WTC11 (cell line): Measurements from ENCODE around the gene CHSY3. TPM values are rescaled to one million over a fixed set of nuclear protein-coding genes. Genes with fewer than 3 reads are reported as not detected.

Experiments
- ATAC-seq: fragments of 200-7000 bp; cut with Tn5 transposase; 2 replicates; pipeline ENCODE4 v1.10.0; 2021; ENCODE audit warnings: mild to moderate bottlenecking, moderate library complexity
- CTCF ChIA-PET: fragments of 300-600 bp; sonication (Branson Sonifier 250); formaldehyde crosslinking; loops from one replicate; lab custom pipeline; 2021; ENCODE audit warnings: antibody characterized with exemption; lab: Charles Lee
- POLR2A ChIA-PET: fragments of 350-600 bp; sonication (Branson Sonifier 250); formaldehyde crosslinking; loops from one replicate; lab custom pipeline; 2021; ENCODE audit warnings: antibody characterized with exemption; lab: Charles Lee
- DNase-seq: peaks from one replicate; pipeline ENCODE4 v3.0.0; 2021; ENCODE audit warnings: low spot score
- H3K27ac Mint-ChIP-seq: 2 replicates; pipeline ENCODE4 v1.8.0; 2021; ENCODE audit warnings: mixed read lengths
- H3K27me3 Mint-ChIP-seq: 2 replicates; pipeline ENCODE4 v1.8.0; 2021; ENCODE audit warnings: low read depth, mild to moderate bottlenecking, moderate library complexity, mixed read lengths
- H3K36me3 Mint-ChIP-seq: 2 replicates; pipeline ENCODE4 v1.8.0; 2021; ENCODE audit warnings: mixed read lengths
- H3K4me1 Mint-ChIP-seq: 2 replicates; pipeline ENCODE4 v1.8.0; 2022; ENCODE audit warnings: mixed read lengths
- H3K4me3 Mint-ChIP-seq: 2 replicates; pipeline ENCODE4 v1.8.0; 2021; ENCODE audit warnings: mild to moderate bottlenecking, moderate library complexity, mixed read lengths
- H3K9me3 Mint-ChIP-seq: 2 replicates; pipeline ENCODE4 v1.8.0; 2021; ENCODE audit warnings: mixed read lengths
- ETV6 ChIP-seq: sonication (generic); formaldehyde crosslinking; IDR thresholded peaks from 2 replicates; pipeline ENCODE4 v1.8.1; 2022; ENCODE audit warnings: mild to moderate bottlenecking, missing genetic modification reagents
- FOXP1 ChIP-seq: sonication (generic); formaldehyde crosslinking; IDR thresholded peaks from 2 replicates; pipeline ENCODE4 v1.8.0; 2022; ENCODE audit warnings: missing genetic modification reagents, mild to moderate bottlenecking, moderate library complexity, borderline replicate concordance
- GTF2I ChIP-seq: fragments of 250-450 bp; sonication (Bioruptor Pico); conservative IDR thresholded peaks from 2 replicates; pipeline ENCODE4 v1.4.0; 2021; ENCODE audit warnings: mild to moderate bottlenecking
- MXD4 ChIP-seq: fragments of 250-450 bp; sonication (Bioruptor Pico); IDR thresholded peaks from 2 replicates; pipeline ENCODE4 v1.8.0; 2021; ENCODE audit warnings: mild to moderate bottlenecking, moderate library complexity, borderline replicate concordance
- NR3C1 ChIP-seq: sonication (generic); formaldehyde crosslinking; conservative IDR thresholded peaks from 2 replicates; pipeline ENCODE4 v1.8.1; 2023; ENCODE audit warnings: low read depth, mild to moderate bottlenecking, missing genetic modification reagents
- SMAD3 ChIP-seq: sonication (generic); formaldehyde crosslinking; IDR thresholded peaks from 2 replicates; pipeline ENCODE4 v1.8.0; 2022; ENCODE audit warnings: missing genetic modification reagents, mild to moderate bottlenecking, borderline replicate concordance
- SMAD4 ChIP-seq: sonication (generic); formaldehyde crosslinking; IDR thresholded peaks from 2 replicates; pipeline ENCODE4 v1.8.0; 2022; ENCODE audit warnings: mild to moderate bottlenecking, missing genetic modification reagents
- ZBTB21 ChIP-seq: sonication (generic); formaldehyde crosslinking; IDR thresholded peaks from 2 replicates; pipeline ENCODE4 v1.8.1; 2023; ENCODE audit warnings: mild to moderate bottlenecking, missing genetic modification reagents, borderline replicate concordance
- ZNF317 ChIP-seq: sonication (generic); formaldehyde crosslinking; IDR thresholded peaks from 2 replicates; pipeline ENCODE4 v1.8.1; 2023; ENCODE audit warnings: low read depth, mild to moderate bottlenecking, moderate library complexity, missing genetic modification reagents, borderline replicate concordance
- ZNF396 ChIP-seq: fragments of 250-450 bp; sonication (Bioruptor Pico); IDR thresholded peaks from 2 replicates; pipeline ENCODE4 v1.8.0; 2021; ENCODE audit warnings: mild to moderate bottlenecking, moderate library complexity, borderline replicate concordance
- total RNA-seq: library from RNA; stranded (reverse); gene quantifications from 3 replicates; pipeline ENCODE4 v1.2.3, GENCODE V29; 2021
- TF ChIP-seq, protein P1 (sequence below): fragments of 200-600 bp; IDR thresholded peaks from 2 replicates; pipeline ENCODE4 v1.8.0; 2022; ENCODE audit warnings: antibody characterized with exemption
- TF ChIP-seq, protein P2 (sequence below): sonication (generic); formaldehyde crosslinking; IDR thresholded peaks from 2 replicates; pipeline ENCODE4 v1.8.0; 2022; ENCODE audit warnings: mild to moderate bottlenecking, missing genetic modification reagents
- TF ChIP-seq, protein P3 (sequence below): fragments of 250-450 bp; sonication (Bioruptor Pico); conservative IDR thresholded peaks from 2 replicates; pipeline ENCODE4 v1.9.0; 2021; ENCODE audit warnings: mild to moderate bottlenecking
- TF ChIP-seq, protein P4 (sequence below): sonication (generic); formaldehyde crosslinking; IDR thresholded peaks from 2 replicates; pipeline ENCODE4 v1.8.1; 2023; ENCODE audit warnings: mild to moderate bottlenecking, missing genetic modification reagents, moderate library complexity
- TF ChIP-seq, protein P5 (sequence below): sonication (generic); formaldehyde crosslinking; IDR thresholded peaks from 2 replicates; pipeline ENCODE4 v1.8.0; 2023; ENCODE audit warnings: mild to moderate bottlenecking, missing genetic modification reagents
- TF ChIP-seq, protein P6 (sequence below): fragments of 250-450 bp; sonication (Bioruptor Pico); IDR thresholded peaks from 2 replicates; pipeline ENCODE4 v1.9.0; 2021; ENCODE audit warnings: mild to moderate bottlenecking
- TF ChIP-seq, protein P7 (sequence below): sonication (generic); formaldehyde crosslinking; IDR thresholded peaks from 2 replicates; pipeline ENCODE4 v1.8.1; 2022; ENCODE audit warnings: mild to moderate bottlenecking, missing genetic modification reagents, moderate library complexity, borderline replicate concordance
- TF ChIP-seq, protein P8 (sequence below): sonication (generic); formaldehyde crosslinking; IDR thresholded peaks from 2 replicates; pipeline ENCODE4 v1.8.1; 2022; ENCODE audit warnings: missing genetic modification reagents, borderline replicate concordance

CHSY3 gene
- total RNA-seq, 1 experiment from 2014 or later: 0.98 TPM

DNA sequence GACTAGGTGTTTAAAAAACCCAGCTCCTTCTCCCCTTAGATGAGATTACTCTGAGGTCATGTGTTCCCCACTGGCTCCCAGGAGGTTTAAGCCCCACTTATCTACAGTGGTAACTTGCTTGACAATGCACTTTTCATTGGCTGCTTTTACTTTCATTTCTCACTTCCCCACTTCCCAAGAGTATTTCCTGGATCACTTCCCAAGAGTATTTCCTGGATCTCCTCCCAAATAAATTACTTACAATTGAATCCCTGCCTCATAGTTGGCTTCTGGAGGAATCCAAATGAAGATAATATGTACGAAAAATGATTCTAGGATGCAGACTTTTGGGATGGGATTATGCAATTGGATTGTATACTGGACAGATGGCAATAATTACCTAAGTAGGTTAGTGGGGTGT is 47.1 kb upstream of the CHSY3 start (continued):
- TF ChIP-seq, protein P1, sequence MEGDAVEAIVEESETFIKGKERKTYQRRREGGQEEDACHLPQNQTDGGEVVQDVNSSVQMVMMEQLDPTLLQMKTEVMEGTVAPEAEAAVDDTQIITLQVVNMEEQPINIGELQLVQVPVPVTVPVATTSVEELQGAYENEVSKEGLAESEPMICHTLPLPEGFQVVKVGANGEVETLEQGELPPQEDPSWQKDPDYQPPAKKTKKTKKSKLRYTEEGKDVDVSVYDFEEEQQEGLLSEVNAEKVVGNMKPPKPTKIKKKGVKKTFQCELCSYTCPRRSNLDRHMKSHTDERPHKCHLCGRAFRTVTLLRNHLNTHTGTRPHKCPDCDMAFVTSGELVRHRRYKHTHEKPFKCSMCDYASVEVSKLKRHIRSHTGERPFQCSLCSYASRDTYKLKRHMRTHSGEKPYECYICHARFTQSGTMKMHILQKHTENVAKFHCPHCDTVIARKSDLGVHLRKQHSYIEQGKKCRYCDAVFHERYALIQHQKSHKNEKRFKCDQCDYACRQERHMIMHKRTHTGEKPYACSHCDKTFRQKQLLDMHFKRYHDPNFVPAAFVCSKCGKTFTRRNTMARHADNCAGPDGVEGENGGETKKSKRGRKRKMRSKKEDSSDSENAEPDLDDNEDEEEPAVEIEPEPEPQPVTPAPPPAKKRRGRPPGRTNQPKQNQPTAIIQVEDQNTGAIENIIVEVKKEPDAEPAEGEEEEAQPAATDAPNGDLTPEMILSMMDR: no peak
- TF ChIP-seq GTF2I (CRISPR knock-in tag) (no peak), ZNF317 (CRISPR knock-in tag) (no peak), ETV6 (CRISPR knock-in tag) (no peak)
- TF ChIP-seq, protein P2, sequence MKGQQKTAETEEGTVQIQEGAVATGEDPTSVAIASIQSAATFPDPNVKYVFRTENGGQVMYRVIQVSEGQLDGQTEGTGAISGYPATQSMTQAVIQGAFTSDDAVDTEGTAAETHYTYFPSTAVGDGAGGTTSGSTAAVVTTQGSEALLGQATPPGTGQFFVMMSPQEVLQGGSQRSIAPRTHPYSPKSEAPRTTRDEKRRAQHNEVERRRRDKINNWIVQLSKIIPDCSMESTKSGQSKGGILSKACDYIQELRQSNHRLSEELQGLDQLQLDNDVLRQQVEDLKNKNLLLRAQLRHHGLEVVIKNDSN (CRISPR knock-in tag): no peak
- TF ChIP-seq, protein P3, sequence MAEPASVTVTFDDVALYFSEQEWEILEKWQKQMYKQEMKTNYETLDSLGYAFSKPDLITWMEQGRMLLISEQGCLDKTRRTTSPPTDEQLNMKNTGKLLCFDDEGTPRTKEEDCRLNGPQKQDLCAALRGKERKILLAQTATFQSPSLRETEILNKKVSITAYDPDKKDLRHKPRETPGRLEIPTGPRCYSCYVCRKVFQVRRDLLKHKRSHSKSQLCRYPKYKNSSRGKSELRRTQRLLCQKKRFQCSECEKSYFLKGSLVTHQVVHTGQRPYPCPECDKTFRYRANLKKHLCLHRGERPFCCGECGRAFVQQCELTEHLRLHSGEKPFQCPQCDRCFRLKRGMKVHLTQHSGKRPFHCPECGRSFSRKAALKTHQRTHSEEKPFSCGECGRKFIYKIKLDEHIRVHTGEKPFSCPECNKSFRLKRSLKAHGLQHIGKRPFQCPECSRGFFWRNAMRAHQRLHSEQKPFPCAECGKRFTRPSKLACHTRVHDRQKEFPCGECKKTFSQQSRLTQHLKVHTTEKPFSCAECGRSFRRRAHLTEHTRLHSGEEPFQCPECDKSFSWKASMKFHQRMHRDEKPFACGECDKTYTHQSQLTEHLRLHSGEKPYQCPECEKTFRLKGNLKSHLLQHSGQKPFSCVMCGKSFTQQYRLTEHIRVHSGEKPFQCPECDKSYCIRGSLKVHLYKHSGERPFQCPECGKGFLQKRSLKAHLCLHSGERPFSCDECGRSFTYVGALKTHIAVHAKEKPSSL (CRISPR knock-in tag): no peak
- TF ChIP-seq, protein P4, sequence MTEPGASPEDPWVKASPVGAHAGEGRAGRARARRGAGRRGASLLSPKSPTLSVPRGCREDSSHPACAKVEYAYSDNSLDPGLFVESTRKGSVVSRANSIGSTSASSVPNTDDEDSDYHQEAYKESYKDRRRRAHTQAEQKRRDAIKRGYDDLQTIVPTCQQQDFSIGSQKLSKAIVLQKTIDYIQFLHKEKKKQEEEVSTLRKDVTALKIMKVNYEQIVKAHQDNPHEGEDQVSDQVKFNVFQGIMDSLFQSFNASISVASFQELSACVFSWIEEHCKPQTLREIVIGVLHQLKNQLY: no peak
- TF ChIP-seq, protein P5, sequence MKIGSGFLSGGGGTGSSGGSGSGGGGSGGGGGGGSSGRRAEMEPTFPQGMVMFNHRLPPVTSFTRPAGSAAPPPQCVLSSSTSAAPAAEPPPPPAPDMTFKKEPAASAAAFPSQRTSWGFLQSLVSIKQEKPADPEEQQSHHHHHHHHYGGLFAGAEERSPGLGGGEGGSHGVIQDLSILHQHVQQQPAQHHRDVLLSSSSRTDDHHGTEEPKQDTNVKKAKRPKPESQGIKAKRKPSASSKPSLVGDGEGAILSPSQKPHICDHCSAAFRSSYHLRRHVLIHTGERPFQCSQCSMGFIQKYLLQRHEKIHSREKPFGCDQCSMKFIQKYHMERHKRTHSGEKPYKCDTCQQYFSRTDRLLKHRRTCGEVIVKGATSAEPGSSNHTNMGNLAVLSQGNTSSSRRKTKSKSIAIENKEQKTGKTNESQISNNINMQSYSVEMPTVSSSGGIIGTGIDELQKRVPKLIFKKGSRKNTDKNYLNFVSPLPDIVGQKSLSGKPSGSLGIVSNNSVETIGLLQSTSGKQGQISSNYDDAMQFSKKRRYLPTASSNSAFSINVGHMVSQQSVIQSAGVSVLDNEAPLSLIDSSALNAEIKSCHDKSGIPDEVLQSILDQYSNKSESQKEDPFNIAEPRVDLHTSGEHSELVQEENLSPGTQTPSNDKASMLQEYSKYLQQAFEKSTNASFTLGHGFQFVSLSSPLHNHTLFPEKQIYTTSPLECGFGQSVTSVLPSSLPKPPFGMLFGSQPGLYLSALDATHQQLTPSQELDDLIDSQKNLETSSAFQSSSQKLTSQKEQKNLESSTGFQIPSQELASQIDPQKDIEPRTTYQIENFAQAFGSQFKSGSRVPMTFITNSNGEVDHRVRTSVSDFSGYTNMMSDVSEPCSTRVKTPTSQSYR: no peak
- TF ChIP-seq, all 79 proteins: peak for 0

DNA sequence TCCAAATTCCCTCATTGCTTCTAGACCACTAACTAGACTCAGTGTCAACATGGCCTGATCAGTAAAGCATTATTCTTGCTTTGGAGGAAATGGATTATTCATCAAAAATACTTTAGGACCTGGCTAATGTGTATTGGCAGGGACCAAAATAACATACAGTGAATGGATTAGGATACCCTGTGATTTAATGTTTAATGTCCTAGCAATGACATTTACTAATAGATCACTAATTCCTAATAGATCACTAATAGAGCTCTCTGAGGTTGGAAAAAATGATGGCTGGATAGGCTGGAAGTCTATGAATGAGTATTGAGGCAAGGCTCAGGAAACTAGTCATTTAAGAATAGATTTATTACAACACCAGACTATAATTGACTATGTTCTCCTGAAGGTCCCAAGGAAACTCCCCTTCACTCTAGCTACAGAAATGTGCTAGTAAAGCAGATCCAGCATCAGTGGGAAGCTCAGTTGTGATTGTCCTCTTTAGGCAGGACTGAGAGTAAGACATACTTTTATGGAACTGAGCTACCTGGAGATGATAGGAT is 46.1 kb upstream of the CHSY3 start:
- no peaks in the 10 kb centered on the region; the same call in 1 of the 2 replicates for H3K27me3 Mint-ChIP-seq
- no peak overlapping the region for H3K27ac Mint-ChIP-seq

DNA sequence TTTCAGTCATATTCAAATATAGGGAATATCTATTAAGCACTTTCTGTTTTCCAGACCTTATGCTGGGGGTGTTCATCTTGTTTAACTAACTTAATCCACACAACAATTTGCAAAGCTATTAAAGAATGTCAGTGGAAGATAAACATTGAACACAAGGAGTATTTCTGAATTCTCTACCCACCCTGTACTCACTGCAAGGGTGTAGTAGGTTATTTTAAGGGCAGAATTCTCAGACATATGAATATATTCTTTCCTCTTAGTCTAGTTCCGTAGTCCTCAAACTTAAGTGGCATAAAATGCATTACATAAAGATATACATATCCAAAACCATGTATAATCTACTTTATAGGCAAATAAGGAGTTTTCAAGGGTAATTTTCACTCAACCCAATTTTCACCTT is 19.9 kb upstream of the CHSY3 start:
- Mint-ChIP-seq H3K4me3 (no peak overlapping the region), H3K9me3 (no peaks in the 10 kb centered on the region)
- TF ChIP-seq, protein P6, sequence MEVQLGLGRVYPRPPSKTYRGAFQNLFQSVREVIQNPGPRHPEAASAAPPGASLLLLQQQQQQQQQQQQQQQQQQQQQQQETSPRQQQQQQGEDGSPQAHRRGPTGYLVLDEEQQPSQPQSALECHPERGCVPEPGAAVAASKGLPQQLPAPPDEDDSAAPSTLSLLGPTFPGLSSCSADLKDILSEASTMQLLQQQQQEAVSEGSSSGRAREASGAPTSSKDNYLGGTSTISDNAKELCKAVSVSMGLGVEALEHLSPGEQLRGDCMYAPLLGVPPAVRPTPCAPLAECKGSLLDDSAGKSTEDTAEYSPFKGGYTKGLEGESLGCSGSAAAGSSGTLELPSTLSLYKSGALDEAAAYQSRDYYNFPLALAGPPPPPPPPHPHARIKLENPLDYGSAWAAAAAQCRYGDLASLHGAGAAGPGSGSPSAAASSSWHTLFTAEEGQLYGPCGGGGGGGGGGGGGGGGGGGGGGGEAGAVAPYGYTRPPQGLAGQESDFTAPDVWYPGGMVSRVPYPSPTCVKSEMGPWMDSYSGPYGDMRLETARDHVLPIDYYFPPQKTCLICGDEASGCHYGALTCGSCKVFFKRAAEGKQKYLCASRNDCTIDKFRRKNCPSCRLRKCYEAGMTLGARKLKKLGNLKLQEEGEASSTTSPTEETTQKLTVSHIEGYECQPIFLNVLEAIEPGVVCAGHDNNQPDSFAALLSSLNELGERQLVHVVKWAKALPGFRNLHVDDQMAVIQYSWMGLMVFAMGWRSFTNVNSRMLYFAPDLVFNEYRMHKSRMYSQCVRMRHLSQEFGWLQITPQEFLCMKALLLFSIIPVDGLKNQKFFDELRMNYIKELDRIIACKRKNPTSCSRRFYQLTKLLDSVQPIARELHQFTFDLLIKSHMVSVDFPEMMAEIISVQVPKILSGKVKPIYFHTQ (CRISPR knock-in tag): no peak
- TF ChIP-seq SMAD3 (CRISPR knock-in tag) (no peak), FOXP1 (CRISPR knock-in tag) (no peak)
- TF ChIP-seq, protein P7, sequence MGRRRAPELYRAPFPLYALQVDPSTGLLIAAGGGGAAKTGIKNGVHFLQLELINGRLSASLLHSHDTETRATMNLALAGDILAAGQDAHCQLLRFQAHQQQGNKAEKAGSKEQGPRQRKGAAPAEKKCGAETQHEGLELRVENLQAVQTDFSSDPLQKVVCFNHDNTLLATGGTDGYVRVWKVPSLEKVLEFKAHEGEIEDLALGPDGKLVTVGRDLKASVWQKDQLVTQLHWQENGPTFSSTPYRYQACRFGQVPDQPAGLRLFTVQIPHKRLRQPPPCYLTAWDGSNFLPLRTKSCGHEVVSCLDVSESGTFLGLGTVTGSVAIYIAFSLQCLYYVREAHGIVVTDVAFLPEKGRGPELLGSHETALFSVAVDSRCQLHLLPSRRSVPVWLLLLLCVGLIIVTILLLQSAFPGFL (CRISPR knock-in tag): no peak
- TF ChIP-seq, all 79 proteins: peak for 0
- CTCF ChIA-PET: no interaction called here
- Mint-ChIP-seq H3K4me1 (no peaks in the 10 kb centered on the region), H3K27me3 (no peaks in the 10 kb centered on the region), H3K27ac (no peak overlapping the region), H3K36me3 (no peaks in the 10 kb centered on the region)
- POLR2A ChIA-PET: no interaction called here
- ATAC-seq (no peak), DNase-seq (no peak)

More for the DNA sequence above, 46.1 kb upstream of the CHSY3 start:
- Mint-ChIP-seq H3K9me3 (no peaks in the 10 kb centered on the region), H3K36me3 (no peaks in the 10 kb centered on the region), H3K4me3 (no peak overlapping the region), H3K4me1 (no peaks in the 10 kb centered on the region)
- no peak for TF ChIP-seq MXD4
- TF ChIP-seq NR3C1: no peak
- TF ChIP-seq ZBTB21 (CRISPR knock-in tag): no peak
- TF ChIP-seq ETV6 (CRISPR knock-in tag): no peak
- TF ChIP-seq FOXP1 (CRISPR knock-in tag): no peak
- TF ChIP-seq ZNF396 (CRISPR knock-in tag): no peak
- TF ChIP-seq SMAD4: no peak
- TF ChIP-seq, protein P8, sequence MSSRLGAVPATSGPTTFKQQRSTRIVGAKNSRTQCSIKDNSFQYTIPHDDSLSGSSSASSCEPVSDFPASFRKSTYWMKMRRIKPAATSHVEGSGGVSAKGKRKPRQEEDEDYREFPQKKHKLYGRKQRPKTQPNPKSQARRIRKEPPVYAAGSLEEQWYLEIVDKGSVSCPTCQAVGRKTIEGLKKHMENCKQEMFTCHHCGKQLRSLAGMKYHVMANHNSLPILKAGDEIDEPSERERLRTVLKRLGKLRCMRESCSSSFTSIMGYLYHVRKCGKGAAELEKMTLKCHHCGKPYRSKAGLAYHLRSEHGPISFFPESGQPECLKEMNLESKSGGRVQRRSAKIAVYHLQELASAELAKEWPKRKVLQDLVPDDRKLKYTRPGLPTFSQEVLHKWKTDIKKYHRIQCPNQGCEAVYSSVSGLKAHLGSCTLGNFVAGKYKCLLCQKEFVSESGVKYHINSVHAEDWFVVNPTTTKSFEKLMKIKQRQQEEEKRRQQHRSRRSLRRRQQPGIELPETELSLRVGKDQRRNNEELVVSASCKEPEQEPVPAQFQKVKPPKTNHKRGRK (CRISPR knock-in tag): no peak
- ChIA-PET POLR2A (no interaction called here), CTCF (interaction anchor here (1.6 kb wide), 1 partner anchor 87 kb away, joined by 4 read pairs; no protein-coding TSS in a partner anchor)
- no peak for ATAC-seq
- no peak for DNase-seq
